Body of pancreas (tissue), 4 donors: ENCODE measurements around the gene SBK2. TPM values are rescaled to one million over a fixed set of nuclear protein-coding genes. Genes with fewer than 3 reads are reported as not detected.
A peak's percentile ranks its signal among the peaks of the same experiment; 100 is the strongest.

Source experiments
- ATAC-seq: fragments of 150-250 bp; one replicate; pipeline ENCODE4 v1.9.1; 2016
- DNase-seq, 4 donors: peaks; one replicate each; pipeline ENCODE4 v3.0.0-alpha.2; 2019
- H3K27ac ChIP-seq, 4 donors: fragments of 200-600 bp; sonication (generic); 1 replicate in 3 of 4; 2 replicates in 1 of 4; pipeline versions ENCODE4 v1.5.1 to v1.6.1; 2016 to 2019; ENCODE audit warnings: mild to moderate bottlenecking in 1 of 4, mixed read lengths in 1 of 4, moderate library complexity in 1 of 4
- H3K27me3 ChIP-seq, 2 donors: fragments of 200-600 bp; sonication (generic); one replicate each; pipeline ENCODE4 v1.6.0; 2016; ENCODE audit warnings: mild to moderate bottlenecking in 1 of 2
- H3K36me3 ChIP-seq, 2 donors: fragments of 200-600 bp; sonication (generic); replicated peaks in 1 of 2; 2 replicates each; pipeline ENCODE4 v1.5.1; 2016; ENCODE audit warnings: low read depth in 2 of 2; ENCODE audit not compliant: insufficient read depth in 1 of 2
- H3K4me1 ChIP-seq: fragments of 200-600 bp; sonication (generic); one replicate; pipeline ENCODE4 v1.6.0; 2016
- H3K4me3 ChIP-seq, 2 donors: fragments of 200-600 bp; sonication (generic); 1 replicate in 1 of 2; 2 replicates in 1 of 2; pipeline ENCODE4 v1.5.1; 2016 to 2019
- H3K9me3 ChIP-seq, 3 donors: fragments of 200-600 bp; sonication (generic); 1 replicate in 2 of 3; 2 replicates in 1 of 3; pipeline ENCODE4 v1.5.1; 2016
- CTCF ChIP-seq, 7 experiments: fragments of 450-650 bp in 4 of 7; fragments of 200-600 bp in 3 of 7; sonication (generic) in 3 of 7; IDR thresholded peaks; one replicate each; pipeline ENCODE4 v1.5.1; 2016 to 2019; ENCODE audit warnings: antibody characterized with exemption in 7 of 7
- POLR2A ChIP-seq, 3 donors: fragments of 450-650 bp; IDR thresholded peaks; one replicate each; pipeline ENCODE4 v1.6.1; 2016; ENCODE audit warnings: antibody characterized with exemption in 3 of 3, mild to moderate bottlenecking in 2 of 3
- WGBS, 2 donors: methylation state at CpG; one replicate each; pipeline ENCODE4 v1.1.5; 2017; 5-methylcytosine and 5-hydroxymethylcytosine counted together
- intact Hi-C: fragments of 100-400 bp; cut with DNase I; formaldehyde crosslinking; loops from one replicate; pipeline ENCODE4 v1.15.1; 2023
- total RNA-seq, 2 donors: library from RNA; depleted of rRNA; stranded (reverse); fragments of >200 nt; gene quantifications; one replicate each; pipeline ENCODE4 v1.1.0, GENCODE V29; 2016

The SBK2 gene
- total RNA-seq, 2 donors from 2014 or later = not detected

- WGBS, 2 donors = 63 to 78% methylated on average over 9 to 11 of the region's 11 CpGs
- Histone ChIP-seq H3K9me3 (no peaks in the 10 kb centered on the region), H3K27ac (no peak overlapping the region), H3K27me3 (no peaks in the 10 kb centered on the region), H3K4me3 (no peak overlapping the region), H3K4me1 (no peaks in the 10 kb centered on the region), H3K36me3 (no peaks in the 10 kb centered on the region)
- ATAC-seq = no peak
- no peak for DNase-seq
- intact Hi-C loops = no loop called here
- TF ChIP-seq POLR2A (IDR thresholded peaks at IDR 0.05) (no peak), CTCF (IDR thresholded peaks at IDR 0.05) (no peak)
Measured at GRCh38 chr19:55495646-55496349, 41.1 kb downstream of the SBK2 start.

- peak overlapping the region in 1 of 4 donors; percentile 25 for H3K27ac ChIP-seq
- no peaks in the 10 kb centered on the region for H3K36me3 ChIP-seq
- DNase-seq (no peak), ATAC-seq (peak; percentile 54)
- no peaks in the 10 kb centered on the region for H3K9me3 ChIP-seq
- no peak overlapping the region for H3K4me3 ChIP-seq
- no peaks in the 10 kb centered on the region for H3K27me3 ChIP-seq
- TF ChIP-seq CTCF (IDR thresholded peaks at IDR 0.05) = no peak
- no peak for TF ChIP-seq POLR2A (IDR thresholded peaks at IDR 0.05)
- H3K4me1 ChIP-seq = no peaks in the 10 kb centered on the region
- intact Hi-C loops = no loop called here
- 33 to 43% methylated on average over 16 to 22 of the region's 22 CpGs for WGBS, 2 donors
Measured at GRCh38 chr19:55494172-55494761, 42.7 kb downstream of the SBK2 start.

- ATAC-seq (no peak), DNase-seq (no peak)
- Histone ChIP-seq H3K27me3 (no peaks in the 10 kb centered on the region), H3K9me3 (no peaks in the 10 kb centered on the region), H3K4me3 (no peak overlapping the region), H3K4me1 (no peaks in the 10 kb centered on the region), H3K36me3 (no peaks in the 10 kb centered on the region), H3K27ac (peak overlapping the region in 1 of 4 donors; percentile 55)
- 26 to 51% methylated on average over 13 to 32 of the region's 38 CpGs for WGBS, 2 donors
- TF ChIP-seq CTCF (IDR thresholded peaks at IDR 0.05) (no peak), POLR2A (IDR thresholded peaks at IDR 0.05) (no peak)
- intact Hi-C loops = no loop called here
Measured at GRCh38 chr19:55493645-55494171, 43.2 kb downstream of the SBK2 start.

- Histone ChIP-seq H3K36me3 (no peaks in the 10 kb centered on the region), H3K4me3 (no peak overlapping the region), H3K27me3 (no peaks in the 10 kb centered on the region), H3K27ac (peak overlapping the region in 1 of 4 donors; percentile 55), H3K4me1 (no peaks in the 10 kb centered on the region), H3K9me3 (no peaks in the 10 kb centered on the region)
- intact Hi-C loops = no loop called here
- WGBS, 2 donors = 35 to 52% methylated on average over 15 to 18 of the region's 18 CpGs
- DNase-seq (no peak), ATAC-seq (no peak)
- TF ChIP-seq POLR2A (IDR thresholded peaks at IDR 0.05) (no peak), CTCF (IDR thresholded peaks at IDR 0.05) (no peak)
Measured at GRCh38 chr19:55493052-55493644, 43.8 kb downstream of the SBK2 start.
